Large intestine (tissue), 3 donors: ENCODE data around the gene OGG1. TPM values are rescaled to one million over a fixed set of nuclear protein-coding genes. Genes with fewer than 3 reads are reported as not detected.
A peak's percentile ranks its signal among the peaks of the same experiment; 100 is the strongest.

Source experiments
- DNase-seq, 2 donors: peaks; one replicate each; pipeline versions ENCODE4 v3.0.0 to v3.0.0-alpha.2; 2013
- H3K27ac ChIP-seq: one replicate; pipeline ENCODE4 v1.5.1; 2013; ENCODE audit warnings: low read length
- H3K27me3 ChIP-seq: 2 replicates; pipeline ENCODE4 v1.6.1; 2013; ENCODE audit warnings: low read length; ENCODE audit not compliant: control insufficient read depth, insufficient read depth
- H3K36me3 ChIP-seq: 2 replicates; pipeline ENCODE4 v1.6.1; 2013; ENCODE audit warnings: low read length; ENCODE audit not compliant: control insufficient read depth, insufficient read depth
- H3K4me1 ChIP-seq: one replicate; pipeline ENCODE4 v1.6.1; 2013; ENCODE audit warnings: low read length; ENCODE audit not compliant: control insufficient read depth, insufficient read depth
- H3K4me3 ChIP-seq: one replicate; pipeline ENCODE4 v1.5.1; 2013; ENCODE audit warnings: low read length
- H3K9me3 ChIP-seq: one replicate; pipeline ENCODE4 v1.6.1; 2013; ENCODE audit warnings: mild to moderate bottlenecking, low read depth, low read length, moderate library complexity; ENCODE audit not compliant: control insufficient read depth
- WGBS: methylation state at CpG from one replicate; pipeline ENCODE4 v1.1.5; 2013; ENCODE audit warnings: low lambda C conversion rate; ENCODE audit not compliant: insufficient coverage; 5-methylcytosine and 5-hydroxymethylcytosine counted together
- polyA plus RNA-seq: library from polyadenylated mRNA; unstranded; fragments of 120-200 nt; gene quantifications from one replicate; pipeline ENCODE4 v1.2.1, GENCODE V29; 2013

Gene OGG1
- polyA plus RNA-seq, 1 donor: 114 TPM

DNA sequence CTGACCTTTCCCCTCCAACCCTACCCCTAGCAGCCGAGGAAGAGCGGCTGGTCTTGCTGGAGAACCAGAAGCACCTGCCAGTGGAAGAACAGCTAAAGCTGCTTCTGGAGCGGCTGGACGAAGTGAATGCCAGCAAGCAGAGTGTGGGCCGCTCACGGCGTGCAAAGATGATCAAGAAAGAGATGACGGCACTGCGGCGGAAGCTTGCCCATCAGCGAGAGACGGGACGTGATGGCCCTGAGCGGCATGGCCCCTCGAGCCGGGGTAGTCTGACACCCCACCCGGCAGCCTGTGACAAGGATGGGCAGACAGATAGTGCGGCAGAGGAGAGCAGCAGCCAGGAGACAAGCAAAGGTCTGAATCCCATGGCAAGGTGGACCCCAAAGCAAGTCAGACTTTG lies 6.2 kb upstream of the OGG1 start:
- no peak for DNase-seq
- Histone ChIP-seq H3K27ac (no peak overlapping the region), H3K27me3 (no peaks in the 10 kb centered on the region), H3K36me3 (peaks cover 93% of the 10 kb centered on the region), H3K9me3 (no peaks in the 10 kb centered on the region), H3K4me1 (peaks cover 4% of the 10 kb centered on the region), H3K4me3 (no peak overlapping the region)
- WGBS: no CpG with 5 or more reads among the region's 18 CpGs

- no CpG with 5 or more reads among the region's 13 CpGs for WGBS
- no peak overlapping the region for H3K27ac ChIP-seq
- H3K4me3 ChIP-seq: no peak overlapping the region
- H3K36me3 ChIP-seq: peaks cover 87% of the 10 kb centered on the region
- no peaks in the 10 kb centered on the region for H3K9me3 ChIP-seq
- H3K27me3 ChIP-seq: no peaks in the 10 kb centered on the region
- peaks cover 6% of the 10 kb centered on the region for H3K4me1 ChIP-seq
- DNase-seq: no peak
Measured at GRCh38 chr3:9744162-9744561, 5.6 kb upstream of the OGG1 start.

DNA sequence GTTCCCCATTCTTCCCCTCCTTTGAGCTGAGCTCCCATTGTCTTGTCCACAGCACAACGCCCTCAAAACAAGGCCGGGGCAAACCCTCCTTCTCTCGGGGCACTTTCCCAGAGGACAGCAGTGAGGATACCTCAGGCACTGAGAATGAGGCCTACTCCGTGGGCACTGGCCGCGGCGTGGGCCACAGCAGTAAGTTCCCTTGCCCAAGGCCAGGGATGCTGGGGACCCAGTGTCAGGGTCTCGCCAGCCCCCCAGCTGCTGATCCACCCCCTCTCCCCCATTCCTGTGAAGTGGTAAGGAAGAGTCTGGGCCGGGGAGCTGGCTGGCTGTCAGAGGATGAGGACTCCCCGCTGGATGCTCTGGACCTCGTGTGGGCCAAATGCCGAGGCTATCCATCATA lies 4.2 kb upstream of the OGG1 start:
- no peak overlapping the region for H3K27ac ChIP-seq
- H3K36me3 ChIP-seq: peaks cover 73% of the 10 kb centered on the region
- no peaks in the 10 kb centered on the region for H3K27me3 ChIP-seq
- no peaks in the 10 kb centered on the region for H3K9me3 ChIP-seq
- H3K4me3 ChIP-seq: no peak overlapping the region
- DNase-seq: no peak
- H3K4me1 ChIP-seq: peaks cover 6% of the 10 kb centered on the region
- WGBS: no CpG with 5 or more reads among the region's 12 CpGs

- H3K27ac ChIP-seq: peak overlapping the region; percentile 61
- H3K4me1 ChIP-seq: peaks cover 6% of the 10 kb centered on the region
- no peak for DNase-seq
- H3K9me3 ChIP-seq: no peaks in the 10 kb centered on the region
- H3K4me3 ChIP-seq: no peak overlapping the region
- no CpG with 5 or more reads among the region's 5 CpGs for WGBS
- peaks cover 68% of the 10 kb centered on the region for H3K36me3 ChIP-seq
- no peaks in the 10 kb centered on the region for H3K27me3 ChIP-seq
Measured at GRCh38 chr3:9746330-9746729, 3.4 kb upstream of the OGG1 start.

DNA sequence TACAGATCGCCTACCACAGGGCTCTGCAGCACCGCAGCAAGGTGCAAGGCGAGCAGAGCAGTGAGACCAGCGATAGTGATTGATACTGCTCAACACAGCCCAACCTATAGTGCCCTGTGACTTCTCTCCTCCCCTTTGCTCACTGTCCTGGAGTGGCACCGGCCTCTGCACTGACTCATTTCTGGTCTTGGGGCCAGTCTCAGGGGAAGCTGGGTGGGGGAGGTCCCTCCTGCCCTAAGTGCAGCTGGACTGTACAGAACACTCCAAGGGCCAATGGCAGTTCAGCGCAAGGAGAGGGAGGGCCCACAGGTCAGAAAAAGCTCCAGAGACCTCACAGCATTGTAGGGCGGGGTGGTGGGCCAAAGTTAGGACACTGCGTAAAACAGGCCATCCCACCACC lies 2.5 kb upstream of the OGG1 start:
- DNase-seq: peak; percentile 85 to 88
- Histone ChIP-seq H3K9me3 (no peaks in the 10 kb centered on the region), H3K4me3 (no peak overlapping the region), H3K4me1 (peaks cover 6% of the 10 kb centered on the region), H3K27me3 (no peaks in the 10 kb centered on the region), H3K36me3 (peaks cover 69% of the 10 kb centered on the region), H3K27ac (peak overlapping the region; percentile 65)
- no CpG with 5 or more reads among the region's 8 CpGs for WGBS

GRCh38 chr3:9748031-9748430 lies 1.7 kb upstream of the OGG1 start:
- H3K4me3 ChIP-seq: no peak overlapping the region
- H3K4me1 ChIP-seq: peaks cover 6% of the 10 kb centered on the region
- peak; percentile 58 to 76 for DNase-seq
- H3K9me3 ChIP-seq: no peaks in the 10 kb centered on the region
- H3K36me3 ChIP-seq: peaks cover 69% of the 10 kb centered on the region
- H3K27me3 ChIP-seq: no peaks in the 10 kb centered on the region
- no CpG with 5 or more reads among the region's 2 CpGs for WGBS
- H3K27ac ChIP-seq: peak overlapping the region; percentile 96

- Histone ChIP-seq H3K36me3 (peaks cover 63% of the 10 kb centered on the region), H3K27me3 (no peaks in the 10 kb centered on the region), H3K4me3 (peak overlapping the region; percentile 87), H3K27ac (peak overlapping the region; percentile 96), H3K9me3 (no peaks in the 10 kb centered on the region), H3K4me1 (peaks cover 6% of the 10 kb centered on the region)
- no peak for DNase-seq
- no CpG with 5 or more reads among the region's 19 CpGs for WGBS
Measured at GRCh38 chr3:9749296-9749644, 482 bp upstream of the OGG1 start.

DNA sequence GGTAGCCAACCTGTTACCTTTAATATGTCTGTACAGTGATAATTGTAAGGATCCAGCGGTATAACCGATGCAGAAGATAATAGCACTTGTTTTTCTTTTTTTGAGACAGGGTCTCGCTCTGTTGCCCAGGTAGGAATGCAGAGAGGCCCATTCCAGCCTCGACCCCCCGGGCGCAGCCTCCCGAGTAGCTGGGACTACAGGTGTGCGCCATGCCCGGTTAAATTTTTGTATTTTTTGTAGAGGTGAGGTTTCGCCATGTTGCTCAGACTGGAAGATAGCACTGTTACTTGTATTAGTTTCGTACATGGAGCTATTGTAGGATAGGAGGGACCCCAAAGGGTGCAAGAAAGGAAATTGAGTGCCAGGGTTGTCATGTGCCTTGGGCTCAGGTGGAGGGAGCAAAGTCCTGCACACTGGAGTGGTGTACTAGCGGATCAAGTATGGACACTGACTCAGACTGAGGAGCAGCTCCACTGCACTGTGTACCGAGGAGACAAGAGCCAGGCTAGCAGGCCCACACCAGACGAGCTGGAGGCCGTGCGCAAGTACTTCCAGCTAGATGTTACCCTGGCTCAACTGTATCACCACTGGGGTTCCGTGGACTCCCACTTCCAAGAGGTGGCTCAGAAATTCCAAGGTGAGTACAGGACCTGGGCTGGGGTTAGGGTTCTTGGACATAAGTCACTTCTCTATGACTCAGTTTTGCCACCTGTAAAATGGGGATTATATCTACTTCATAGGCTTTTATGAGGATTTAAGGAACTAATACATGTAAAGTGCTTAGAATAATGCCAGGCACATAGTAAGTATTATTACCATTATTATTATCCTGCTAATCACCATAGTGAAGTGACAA lies 1.0 kb downstream of the OGG1 start:
- Histone ChIP-seq H3K27ac (peak overlapping the region; percentile 96), H3K4me3 (peak overlapping the region; percentile 87), H3K9me3 (no peaks in the 10 kb centered on the region), H3K36me3 (peaks cover 63% of the 10 kb centered on the region), H3K27me3 (no peaks in the 10 kb centered on the region), H3K4me1 (peaks cover 6% of the 10 kb centered on the region)
- no CpG with 5 or more reads among the region's 17 CpGs for WGBS
- peak; percentile 82 to 93 for DNase-seq

DNA sequence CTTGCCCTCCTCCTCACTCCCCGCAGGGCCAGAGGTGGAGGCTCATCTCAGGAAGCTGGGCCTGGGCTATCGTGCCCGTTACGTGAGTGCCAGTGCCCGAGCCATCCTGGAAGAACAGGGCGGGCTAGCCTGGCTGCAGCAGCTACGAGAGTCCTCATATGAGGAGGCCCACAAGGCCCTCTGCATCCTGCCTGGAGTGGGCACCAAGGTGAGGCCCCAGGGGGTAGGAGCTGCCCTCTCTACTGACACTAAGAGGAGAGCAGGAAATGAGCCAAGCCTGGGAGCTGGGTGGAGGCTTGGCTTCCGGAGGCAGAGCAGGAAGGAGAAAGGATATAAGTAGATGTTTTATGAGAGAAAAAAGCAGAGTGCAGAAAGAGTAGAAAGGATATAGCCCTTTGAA lies 4.9 kb downstream of the OGG1 start:
- WGBS: 40% methylated on average over 1 of the region's 8 CpGs
- Histone ChIP-seq H3K4me1 (no peaks in the 10 kb centered on the region), H3K27me3 (no peaks in the 10 kb centered on the region), H3K9me3 (no peaks in the 10 kb centered on the region), H3K36me3 (peaks cover 79% of the 10 kb centered on the region), H3K27ac (no peak overlapping the region), H3K4me3 (no peak overlapping the region)
- no peak for DNase-seq

DNA sequence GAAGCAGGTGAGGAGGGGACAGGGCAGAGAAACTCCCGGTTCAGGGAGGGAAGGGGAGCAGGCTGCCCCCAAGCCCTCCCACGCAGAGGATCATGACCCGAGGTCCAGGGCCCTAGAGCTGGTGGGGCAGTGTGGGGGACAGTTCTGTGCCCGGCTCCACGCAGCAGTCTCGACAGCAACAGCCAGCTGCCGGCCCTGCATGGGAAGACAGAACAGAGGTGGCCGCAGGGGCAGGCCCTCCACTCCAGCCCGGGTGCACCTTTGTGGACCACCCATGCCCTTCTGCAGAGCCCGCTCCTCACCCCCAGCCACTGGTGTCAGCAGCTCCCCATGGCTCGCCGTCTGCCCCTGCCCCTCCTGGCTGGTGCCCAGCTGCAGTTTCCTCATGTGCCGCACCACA lies 7.7 kb downstream of the OGG1 start:
- Histone ChIP-seq H3K4me3 (no peak overlapping the region), H3K27me3 (no peaks in the 10 kb centered on the region), H3K36me3 (peaks cover 85% of the 10 kb centered on the region), H3K9me3 (no peaks in the 10 kb centered on the region), H3K4me1 (no peaks in the 10 kb centered on the region), H3K27ac (no peak overlapping the region)
- no CpG with 5 or more reads among the region's 13 CpGs for WGBS
- no peak for DNase-seq
